ENCODE data around the gene TBX4.
"Not testable (repeated sequence)": the region's sequence is repeated elsewhere in the genome, so short reads cannot be mapped to it uniquely, and the experiment has no call there.

Gene TBX4

GRCh38 chr17:61420745-61421398 is 31.4 kb upstream of the TBX4 start:
- H3K9me3 Mint-ChIP-seq = no peaks in the 10 kb centered on the region
- H3K27me3 Mint-ChIP-seq = peaks cover 56% of the 10 kb centered on the region
- H3K4me3 Mint-ChIP-seq = no peak overlapping the region
- peaks cover 8% of the 10 kb centered on the region for H3K4me1 Mint-ChIP-seq
- H3K36me3 Mint-ChIP-seq = no peaks in the 10 kb centered on the region
- no peak for ATAC-seq
- H3K27ac Mint-ChIP-seq = no peak overlapping the region

- ATAC-seq = no peak
- Mint-ChIP-seq H3K36me3 (no peaks in the 10 kb centered on the region), H3K27me3 (peaks cover 57% of the 10 kb centered on the region), H3K9me3 (no peaks in the 10 kb centered on the region), H3K4me1 (peaks cover 5% of the 10 kb centered on the region), H3K27ac (no peak overlapping the region), H3K4me3 (no peak overlapping the region)
Observed at GRCh38 chr17:61421460-61421859, 30.8 kb upstream of the TBX4 start.

GRCh38 chr17:61422116-61422799 is 30.0 kb upstream of the TBX4 start:
- Mint-ChIP-seq H3K36me3 (no peaks in the 10 kb centered on the region), H3K27ac (no peak overlapping the region), H3K4me3 (no peak overlapping the region), H3K4me1 (no peaks in the 10 kb centered on the region), H3K9me3 (no peaks in the 10 kb centered on the region), H3K27me3 (peaks cover 49% of the 10 kb centered on the region)
- no peak for ATAC-seq

- Mint-ChIP-seq H3K36me3 (no peaks in the 10 kb centered on the region), H3K4me1 (no peaks in the 10 kb centered on the region), H3K9me3 (peaks cover 3% of the 10 kb centered on the region), H3K27me3 (peaks cover 49% of the 10 kb centered on the region), H3K4me3 (no peak overlapping the region), H3K27ac (no peak overlapping the region)
- ATAC-seq = no peak
Observed at GRCh38 chr17:61422869-61423268, 29.4 kb upstream of the TBX4 start.

- H3K4me1 Mint-ChIP-seq = no peaks in the 10 kb centered on the region
- H3K4me3 Mint-ChIP-seq = no peak overlapping the region
- no peak overlapping the region for H3K27ac Mint-ChIP-seq
- H3K36me3 Mint-ChIP-seq = no peaks in the 10 kb centered on the region
- no peak for ATAC-seq
- H3K27me3 Mint-ChIP-seq = peaks cover 44% of the 10 kb centered on the region
- H3K9me3 Mint-ChIP-seq = peaks cover 6% of the 10 kb centered on the region
Observed at GRCh38 chr17:61423967-61424649, 28.1 kb upstream of the TBX4 start.

- Mint-ChIP-seq H3K4me3 (no peak overlapping the region), H3K36me3 (no peaks in the 10 kb centered on the region), H3K9me3 (peaks cover 6% of the 10 kb centered on the region), H3K4me1 (no peaks in the 10 kb centered on the region), H3K27ac (no peak overlapping the region), H3K27me3 (peaks cover 29% of the 10 kb centered on the region)
- ATAC-seq = no peak
Observed at GRCh38 chr17:61425682-61426481, 26.3 kb upstream of the TBX4 start.

- H3K27me3 Mint-ChIP-seq = peaks cover 22% of the 10 kb centered on the region
- H3K9me3 Mint-ChIP-seq = peaks cover 6% of the 10 kb centered on the region
- ATAC-seq = no peak
- no peaks in the 10 kb centered on the region for H3K4me1 Mint-ChIP-seq
- no peak overlapping the region for H3K4me3 Mint-ChIP-seq
- no peak overlapping the region for H3K27ac Mint-ChIP-seq
- H3K36me3 Mint-ChIP-seq = no peaks in the 10 kb centered on the region
Observed at GRCh38 chr17:61426482-61427304, 25.5 kb upstream of the TBX4 start.

GRCh38 chr17:61427567-61427966 is 24.7 kb upstream of the TBX4 start:
- H3K9me3 Mint-ChIP-seq = peaks cover 6% of the 10 kb centered on the region
- no peaks in the 10 kb centered on the region for H3K4me1 Mint-ChIP-seq
- peaks cover 16% of the 10 kb centered on the region for H3K27me3 Mint-ChIP-seq
- H3K36me3 Mint-ChIP-seq = no peaks in the 10 kb centered on the region
- H3K27ac Mint-ChIP-seq = no peak overlapping the region
- H3K4me3 Mint-ChIP-seq = no peak overlapping the region
- ATAC-seq = no peak

- H3K4me1 Mint-ChIP-seq = no peaks in the 10 kb centered on the region
- no peak overlapping the region for H3K4me3 Mint-ChIP-seq
- no peak overlapping the region for H3K27ac Mint-ChIP-seq
- no peaks in the 10 kb centered on the region for H3K36me3 Mint-ChIP-seq
- peaks cover 6% of the 10 kb centered on the region for H3K9me3 Mint-ChIP-seq
- no peak for ATAC-seq
- peaks cover 26% of the 10 kb centered on the region for H3K27me3 Mint-ChIP-seq
Observed at GRCh38 chr17:61429274-61429673, 22.9 kb upstream of the TBX4 start.

GRCh38 chr17:61429831-61430230 is 22.4 kb upstream of the TBX4 start:
- H3K9me3 Mint-ChIP-seq, H3K27ac Mint-ChIP-seq, H3K4me3 Mint-ChIP-seq, H3K36me3 Mint-ChIP-seq, ATAC-seq, H3K4me1 Mint-ChIP-seq: not testable (repeated sequence)
- peaks cover 32% of the 10 kb centered on the region for H3K27me3 Mint-ChIP-seq

GRCh38 chr17:61431594-61432311 is 20.5 kb upstream of the TBX4 start:
- H3K36me3 Mint-ChIP-seq = no peaks in the 10 kb centered on the region
- H3K27ac Mint-ChIP-seq = no peak overlapping the region
- H3K4me3 Mint-ChIP-seq = no peak overlapping the region
- H3K27me3 Mint-ChIP-seq = peaks cover 30% of the 10 kb centered on the region
- peaks cover 12% of the 10 kb centered on the region for H3K9me3 Mint-ChIP-seq
- no peak for ATAC-seq
- H3K4me1 Mint-ChIP-seq = no peaks in the 10 kb centered on the region

GRCh38 chr17:61436273-61436672 is 15.9 kb upstream of the TBX4 start:
- no peak for ATAC-seq
- peaks cover 12% of the 10 kb centered on the region for H3K36me3 Mint-ChIP-seq
- H3K4me1 Mint-ChIP-seq = no peaks in the 10 kb centered on the region
- H3K27ac Mint-ChIP-seq = no peak overlapping the region
- H3K27me3 Mint-ChIP-seq = peaks cover 74% of the 10 kb centered on the region
- H3K9me3 Mint-ChIP-seq = peaks cover 23% of the 10 kb centered on the region
- no peak overlapping the region for H3K4me3 Mint-ChIP-seq

GRCh38 chr17:61436995-61437704 is 15.1 kb upstream of the TBX4 start:
- Mint-ChIP-seq H3K27ac (no peak overlapping the region), H3K27me3 (peaks cover 83% of the 10 kb centered on the region), H3K9me3 (peaks cover 23% of the 10 kb centered on the region)

More at GRCh38 chr17:61436995-61437704, 15.1 kb upstream of the TBX4 start:
- H3K4me3 Mint-ChIP-seq = no peak overlapping the region
- H3K4me1 Mint-ChIP-seq = no peaks in the 10 kb centered on the region
- H3K36me3 Mint-ChIP-seq = peaks cover 12% of the 10 kb centered on the region
- ATAC-seq = no peak

Measured in stimulated activated memory B cell treated with anti-CD40 and anti-IgM and Interleukin-4, amounts not matched to agents 10 μg/mL and 1 μg/mL and 100 μg/mL, for 72 hours (primary cell).